ENCODE data around the gene CAMK2D.

DNA sequence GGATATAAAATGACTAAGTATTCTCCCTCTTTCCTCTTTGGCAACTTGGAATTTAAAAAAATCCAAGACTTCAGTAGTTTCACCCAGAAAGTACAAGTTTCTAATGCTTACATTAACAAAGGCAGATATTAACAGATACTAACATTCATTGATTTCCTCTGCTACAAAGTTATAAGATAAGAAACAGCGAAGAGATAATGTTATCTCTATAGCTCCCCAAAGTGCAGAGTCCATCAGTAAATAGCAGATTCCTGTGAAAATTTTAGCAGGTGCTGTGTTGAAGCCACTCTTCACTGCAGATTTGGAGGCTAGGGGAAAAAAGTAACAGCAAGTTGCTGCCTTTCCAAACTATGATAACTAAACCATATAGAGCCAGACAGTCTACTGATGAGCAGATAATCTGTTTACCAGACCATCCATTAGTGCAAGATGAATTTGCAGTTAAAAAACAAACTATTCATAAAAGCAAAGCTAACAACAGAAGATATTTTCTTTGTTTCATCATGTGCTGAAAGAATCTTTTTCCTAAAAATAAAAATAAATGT is 3.3 kb upstream of the CAMK2D start:
- no peak for TF ChIP-seq POU2F2 (IDR thresholded peaks at IDR 0.05; ENCODE audit: low read depth, low read length)
- no peak for TF ChIP-seq POLR2AphosphoS5 (IDR thresholded peaks at IDR 0.05; ENCODE audit: low read depth, low read length)
- TF ChIP-seq POLR2A (IDR thresholded peaks at IDR 0.05; ENCODE audit: low read depth, low read length), result no peak
- no peak for TF ChIP-seq TAF1 (IDR thresholded peaks at IDR 0.05; ENCODE audit: low read depth, low read length)
- no peak for TF ChIP-seq PAX5 (IDR thresholded peaks at IDR 0.05; ENCODE audit: insufficient read depth, low read length, severe bottlenecking)
- no peak for TF ChIP-seq SPI1 (IDR thresholded peaks at IDR 0.05; ENCODE audit: low read depth, low read length)
